ENCODE data around the gene ATG10. TPM values are rescaled to one million over a fixed set of nuclear protein-coding genes. Genes with fewer than 3 reads are reported as not detected.
A peak's percentile ranks its signal among the peaks of the same experiment; 100 is the strongest.
"Not testable (repeated sequence)": the region's sequence is repeated elsewhere in the genome, so short reads cannot be mapped to it uniquely, and the experiment has no call there.

Gene ATG10
- total RNA-seq, 1 experiment from 2014 or later = 7.6 TPM

DNA sequence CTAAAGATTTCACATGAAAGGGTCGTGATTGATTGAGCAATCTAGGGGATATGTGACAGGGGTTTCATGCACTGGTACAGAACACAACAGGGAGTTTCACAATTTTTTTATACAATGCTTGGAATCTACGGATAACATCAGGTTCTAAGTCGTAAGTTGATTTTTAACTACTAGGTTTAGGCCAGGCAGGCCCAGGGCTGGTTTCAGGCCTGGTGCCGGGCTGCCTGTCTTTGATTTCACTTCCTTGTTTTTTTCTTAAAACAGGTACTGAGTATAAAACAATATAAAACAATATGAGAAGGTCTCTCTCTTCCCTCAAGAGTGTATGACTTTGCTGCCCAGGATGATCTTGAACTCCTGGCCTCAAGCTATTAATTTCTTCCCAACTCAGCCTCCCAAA, 301.6 kb downstream of the ATG10 start:
- H2BK5ac ChIP-seq (ENCODE audit: insufficient read length, low read length); H3K14ac ChIP-seq (ENCODE audit: insufficient read depth, low read length); H3K79me2 ChIP-seq (ENCODE audit: insufficient read depth, low read length); H3K9me3 ChIP-seq (ENCODE audit: control insufficient read depth, low read depth, low read length); H4K91ac ChIP-seq (ENCODE audit: insufficient read length, low read depth, low read length); H3K4me1 ChIP-seq (ENCODE audit: insufficient read depth, low read length); H3K23me2 ChIP-seq (ENCODE audit: insufficient read length, low read depth, low read length, poor library complexity, severe bottlenecking); H3K27me3 ChIP-seq (ENCODE audit: insufficient read depth, low read length); H3K18ac ChIP-seq (ENCODE audit: insufficient read length, low read depth, low read length); H2BK15ac ChIP-seq (ENCODE audit: low read depth, low read length); H3T11ph ChIP-seq (ENCODE audit: low read length); DNase-seq; H3K27me3 Mint-ChIP-seq (ENCODE audit: low read depth); H2BK120ac ChIP-seq (ENCODE audit: low read depth, low read length, poor library complexity, severe bottlenecking); H2BK20ac ChIP-seq (ENCODE audit: low read depth, low read length, poor library complexity, severe bottlenecking); H3K4me3 Mint-ChIP-seq; H3K23ac ChIP-seq (ENCODE audit: insufficient read length, low read depth, low read length); H3K27ac ChIP-seq (ENCODE audit: insufficient read length, low read depth, low read length); H3K79me1 ChIP-seq (ENCODE audit: insufficient read depth, low read depth, low read length, poor library complexity, severe bottlenecking); H3K56ac ChIP-seq (ENCODE audit: insufficient read length, low read depth, low read length); H2AK5ac ChIP-seq (ENCODE audit: insufficient read length, low read length); H4K5ac ChIP-seq (ENCODE audit: insufficient read length, low read depth, low read length); H3K4me2 ChIP-seq (ENCODE audit: insufficient read depth, insufficient read length, low read length); H3K9me3 Mint-ChIP-seq; H3K9ac ChIP-seq (ENCODE audit: extremely low read depth, insufficient read length, low read length); H4K8ac ChIP-seq (replicated peaks; ENCODE audit: insufficient read length, low read depth, low read length); H3K4ac ChIP-seq (ENCODE audit: low read depth, low read length); H2BK12ac ChIP-seq (ENCODE audit: insufficient read length, low read depth, low read length); H4K20me1 ChIP-seq (ENCODE audit: control insufficient read depth, insufficient read depth, insufficient read length); H2AFZ ChIP-seq (ENCODE audit: low read length): not testable (repeated sequence)
- H3K27ac Mint-ChIP-seq = peak overlapping the region; percentile 40 to 96 (median 94); a peak in 5 of 7 replicates
- peaks cover 56 to 61% of the 10 kb centered on the region in 2 experiments for H3K4me1 Mint-ChIP-seq
- peaks cover 43 to 58% (median 47%) of the 10 kb centered on the region in 3 experiments for H3K36me3 Mint-ChIP-seq (ENCODE audit: insufficient read depth in 1 of 3, low read depth in 3 of 3)
- WGBS (ENCODE audit: extremely low coverage, insufficient read length, low lambda C conversion rate) = no CpG with 5 or more reads among the region's 4 CpGs

Measured in H9 (cell line).